Vagina (tissue), 2 donors: ENCODE results near the gene ANKRD39.

Experiments
- POLR2A ChIP-seq, 2 donors: fragments of 450-650 bp; IDR thresholded peaks; one replicate each; pipeline ENCODE4 v1.6.1; 2017; ENCODE audit warnings: antibody characterized with exemption in 2 of 2, mild to moderate bottlenecking in 2 of 2, moderate library complexity in 2 of 2
- TF ChIP-seq, protein P1 (sequence below), 3 experiments: fragments of 450-650 bp in 2 of 3; fragments of 200-600 bp in 1 of 3; sonication (generic) in 1 of 3; IDR thresholded peaks; one replicate each; pipeline ENCODE4 v1.5.1; 2017 to 2019; ENCODE audit warnings: antibody characterized with exemption in 3 of 3, mild to moderate bottlenecking in 2 of 3, moderate library complexity in 2 of 3

DNA sequence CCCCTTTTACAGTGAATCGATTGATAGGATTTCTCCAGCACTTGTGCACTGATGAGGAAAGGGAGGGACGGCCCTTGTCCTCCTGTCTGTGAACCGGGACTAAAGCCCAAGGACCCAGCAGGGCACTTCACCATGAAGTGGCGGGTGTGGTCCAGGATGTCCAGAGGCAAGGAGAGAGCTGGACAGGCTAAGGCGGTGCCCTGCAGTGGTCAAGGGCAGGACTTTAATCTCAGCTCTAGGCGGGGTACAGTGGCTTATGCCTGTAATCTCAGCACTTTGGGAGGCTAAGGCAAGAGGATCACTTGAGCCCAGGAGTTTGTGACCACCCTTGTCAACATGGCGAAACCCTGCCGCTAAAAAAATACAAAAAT lies 40.3 kb upstream of the ANKRD39 start:
- TF ChIP-seq, protein P1, sequence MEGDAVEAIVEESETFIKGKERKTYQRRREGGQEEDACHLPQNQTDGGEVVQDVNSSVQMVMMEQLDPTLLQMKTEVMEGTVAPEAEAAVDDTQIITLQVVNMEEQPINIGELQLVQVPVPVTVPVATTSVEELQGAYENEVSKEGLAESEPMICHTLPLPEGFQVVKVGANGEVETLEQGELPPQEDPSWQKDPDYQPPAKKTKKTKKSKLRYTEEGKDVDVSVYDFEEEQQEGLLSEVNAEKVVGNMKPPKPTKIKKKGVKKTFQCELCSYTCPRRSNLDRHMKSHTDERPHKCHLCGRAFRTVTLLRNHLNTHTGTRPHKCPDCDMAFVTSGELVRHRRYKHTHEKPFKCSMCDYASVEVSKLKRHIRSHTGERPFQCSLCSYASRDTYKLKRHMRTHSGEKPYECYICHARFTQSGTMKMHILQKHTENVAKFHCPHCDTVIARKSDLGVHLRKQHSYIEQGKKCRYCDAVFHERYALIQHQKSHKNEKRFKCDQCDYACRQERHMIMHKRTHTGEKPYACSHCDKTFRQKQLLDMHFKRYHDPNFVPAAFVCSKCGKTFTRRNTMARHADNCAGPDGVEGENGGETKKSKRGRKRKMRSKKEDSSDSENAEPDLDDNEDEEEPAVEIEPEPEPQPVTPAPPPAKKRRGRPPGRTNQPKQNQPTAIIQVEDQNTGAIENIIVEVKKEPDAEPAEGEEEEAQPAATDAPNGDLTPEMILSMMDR (IDR thresholded peaks at IDR 0.05), result no peak
- TF ChIP-seq POLR2A (IDR thresholded peaks at IDR 0.05), result no peak
